ENCODE data around the gene P2RX7.
"Not testable (repeated sequence)": the region's sequence is repeated elsewhere in the genome, so short reads cannot be mapped to it uniquely, and the experiment has no call there.

The P2RX7 gene

DNA sequence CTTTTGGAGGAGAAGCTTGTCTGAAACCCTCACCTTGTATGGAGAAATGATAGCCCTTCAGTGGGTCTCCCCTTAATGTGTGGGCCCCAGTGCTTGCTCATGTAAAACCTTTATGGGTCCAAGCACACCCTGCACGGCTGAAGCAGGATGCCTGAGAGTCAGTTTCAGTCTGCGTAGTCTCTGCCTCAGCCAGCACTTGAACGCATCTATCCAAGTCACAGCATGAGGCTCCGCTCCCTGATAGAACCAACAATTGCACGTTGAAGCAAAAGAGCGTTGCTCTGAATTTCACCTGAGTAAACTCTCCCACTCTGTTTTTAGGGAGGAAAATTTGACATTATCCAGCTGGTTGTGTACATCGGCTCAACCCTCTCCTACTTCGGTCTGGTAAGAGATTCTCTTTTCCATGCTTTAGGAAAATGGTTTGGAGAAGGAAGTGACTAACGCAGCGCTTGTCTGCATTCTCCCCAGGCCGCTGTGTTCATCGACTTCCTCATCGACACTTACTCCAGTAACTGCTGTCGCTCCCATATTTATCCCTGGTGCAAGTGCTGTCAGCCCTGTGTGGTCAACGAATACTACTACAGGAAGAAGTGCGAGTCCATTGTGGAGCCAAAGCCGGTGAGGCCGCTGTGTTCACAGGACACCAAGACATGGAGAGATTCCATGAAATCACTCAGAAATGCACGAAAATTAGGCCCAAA lies 44.3 kb downstream of the P2RX7 start:
- DNase-seq: no peak

- no peak for DNase-seq
Observed at GRCh38 chr12:121181181-121181580, 48.5 kb downstream of the P2RX7 start.

DNA sequence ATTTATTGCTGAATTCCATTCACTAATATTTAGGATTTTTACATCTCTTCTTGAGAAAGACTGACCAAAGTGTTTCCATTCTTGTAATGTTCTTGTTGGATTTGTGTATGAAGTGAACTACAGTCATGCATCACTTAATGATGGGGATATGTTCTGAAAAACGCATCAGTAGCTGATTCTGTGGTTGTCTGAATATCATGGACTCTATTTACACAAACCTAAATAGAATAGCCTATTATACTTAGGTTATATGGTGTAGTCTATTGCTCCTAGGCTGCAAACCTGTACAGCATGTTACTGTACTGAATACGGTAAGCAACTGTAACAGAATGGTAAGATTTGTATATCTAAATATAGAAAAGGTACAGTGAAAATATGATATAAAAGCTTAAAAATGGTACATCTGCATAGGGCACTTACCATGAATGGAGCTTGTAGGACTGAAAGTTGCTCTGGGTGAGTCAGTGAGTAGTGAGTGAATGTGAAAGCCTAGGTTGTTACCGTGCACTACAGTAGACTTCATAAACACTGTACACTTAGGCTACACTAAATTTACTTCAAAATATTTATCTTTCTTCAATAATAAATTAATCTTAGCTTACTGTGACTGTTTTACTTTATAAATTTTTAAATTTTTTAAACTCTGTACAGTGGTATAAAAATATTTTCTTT lies 49.7 kb downstream of the P2RX7 start:
- no peak for DNase-seq

DNA sequence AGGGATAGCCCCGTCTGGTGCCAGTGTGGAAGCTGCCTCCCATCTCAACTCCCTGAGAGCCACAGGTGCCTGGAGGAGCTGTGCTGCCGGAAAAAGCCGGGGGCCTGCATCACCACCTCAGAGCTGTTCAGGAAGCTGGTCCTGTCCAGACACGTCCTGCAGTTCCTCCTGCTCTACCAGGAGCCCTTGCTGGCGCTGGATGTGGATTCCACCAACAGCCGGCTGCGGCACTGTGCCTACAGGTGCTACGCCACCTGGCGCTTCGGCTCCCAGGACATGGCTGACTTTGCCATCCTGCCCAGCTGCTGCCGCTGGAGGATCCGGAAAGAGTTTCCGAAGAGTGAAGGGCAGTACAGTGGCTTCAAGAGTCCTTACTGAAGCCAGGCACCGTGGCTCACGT lies 51.7 kb downstream of the P2RX7 start:
- peak; percentile 56 for DNase-seq

DNA sequence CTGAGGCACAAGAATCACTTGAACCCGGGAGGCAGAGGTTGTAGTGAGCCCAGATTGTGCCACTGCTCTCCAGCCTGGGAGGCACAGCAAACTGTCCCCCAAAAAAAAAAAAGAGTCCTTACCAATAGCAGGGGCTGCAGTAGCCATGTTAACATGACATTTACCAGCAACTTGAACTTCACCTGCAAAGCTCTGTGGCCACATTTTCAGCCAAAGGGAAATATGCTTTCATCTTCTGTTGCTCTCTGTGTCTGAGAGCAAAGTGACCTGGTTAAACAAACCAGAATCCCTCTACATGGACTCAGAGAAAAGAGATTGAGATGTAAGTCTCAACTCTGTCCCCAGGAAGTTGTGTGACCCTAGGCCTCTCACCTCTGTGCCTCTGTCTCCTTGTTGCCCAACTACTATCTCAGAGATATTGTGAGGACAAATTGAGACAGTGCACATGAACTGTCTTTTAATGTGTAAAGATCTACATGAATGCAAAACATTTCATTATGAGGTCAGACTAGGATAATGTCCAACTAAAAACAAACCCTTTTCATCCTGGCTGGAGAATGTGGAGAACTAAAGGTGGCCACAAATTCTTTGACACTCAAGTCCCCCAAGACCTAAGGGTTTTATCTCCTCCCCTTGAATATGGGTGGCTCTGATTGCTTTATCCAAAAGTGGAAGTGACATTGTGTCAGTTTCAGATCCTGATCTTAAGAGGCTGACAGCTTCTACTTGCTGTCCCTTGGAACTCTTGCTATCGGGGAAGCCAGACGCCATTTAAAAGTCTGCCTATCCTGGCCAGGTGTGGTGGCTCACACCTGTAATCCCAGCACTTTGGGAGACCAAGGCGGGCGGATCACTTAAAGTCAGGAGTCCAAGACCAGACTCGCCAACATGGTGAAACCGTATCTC lies 52.6 kb downstream of the P2RX7 start:
- DNase-seq: no peak

GRCh38 chr12:121186826-121187225 lies 54.1 kb downstream of the P2RX7 start:
- no peak for DNase-seq

- DNase-seq: no peak
Observed at GRCh38 chr12:121187501-121187900, 54.8 kb downstream of the P2RX7 start.

- DNase-seq: no peak
Observed at GRCh38 chr12:121188227-121188626, 55.6 kb downstream of the P2RX7 start.

DNA sequence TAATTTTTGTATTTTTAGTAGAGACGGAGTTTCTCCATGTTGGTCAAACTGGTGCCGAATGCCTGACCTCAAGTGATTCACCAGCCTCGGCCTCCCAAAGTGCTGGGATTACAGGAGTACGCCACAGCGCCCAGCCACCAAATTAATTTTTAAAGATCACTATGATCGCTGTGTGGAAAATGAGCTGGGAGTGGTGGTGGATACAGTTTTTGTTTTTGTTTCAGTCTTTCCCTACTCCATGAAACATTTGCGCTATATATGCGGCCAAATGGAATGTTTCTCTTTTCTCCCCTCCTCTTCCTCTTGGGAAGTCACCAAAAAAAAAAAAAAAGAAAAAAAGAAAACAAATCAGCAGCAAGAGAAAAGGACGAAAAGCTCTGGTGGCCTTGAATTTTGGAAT lies 56.5 kb downstream of the P2RX7 start:
- no peak for DNase-seq

DNA sequence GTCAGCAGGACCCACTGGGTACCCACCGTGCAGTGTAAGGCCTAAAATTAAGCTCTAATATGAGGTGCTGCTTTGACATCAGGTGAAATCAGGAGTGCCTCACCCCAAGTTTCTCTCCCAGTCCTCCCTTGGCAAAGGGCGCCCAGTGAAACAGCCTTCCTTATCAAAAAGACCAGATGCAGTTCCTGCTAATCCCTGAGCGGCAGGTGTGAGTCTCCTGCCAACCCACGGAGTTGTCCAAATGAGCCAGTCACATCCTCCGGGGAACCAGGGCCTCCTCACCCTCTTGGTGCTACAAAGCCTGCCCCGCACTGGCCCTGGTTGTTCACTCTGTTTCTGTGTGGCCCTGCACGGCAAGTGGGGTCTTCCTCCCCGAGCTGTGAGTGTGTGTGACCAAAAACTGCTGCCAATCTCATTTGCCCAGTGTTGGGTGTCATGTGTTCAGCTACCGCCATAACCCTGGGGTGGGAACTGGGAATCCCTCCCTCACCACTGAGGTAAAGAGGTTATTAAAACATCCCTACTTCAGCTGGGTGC lies 57.0 kb downstream of the P2RX7 start:
- no peak for DNase-seq

DNA sequence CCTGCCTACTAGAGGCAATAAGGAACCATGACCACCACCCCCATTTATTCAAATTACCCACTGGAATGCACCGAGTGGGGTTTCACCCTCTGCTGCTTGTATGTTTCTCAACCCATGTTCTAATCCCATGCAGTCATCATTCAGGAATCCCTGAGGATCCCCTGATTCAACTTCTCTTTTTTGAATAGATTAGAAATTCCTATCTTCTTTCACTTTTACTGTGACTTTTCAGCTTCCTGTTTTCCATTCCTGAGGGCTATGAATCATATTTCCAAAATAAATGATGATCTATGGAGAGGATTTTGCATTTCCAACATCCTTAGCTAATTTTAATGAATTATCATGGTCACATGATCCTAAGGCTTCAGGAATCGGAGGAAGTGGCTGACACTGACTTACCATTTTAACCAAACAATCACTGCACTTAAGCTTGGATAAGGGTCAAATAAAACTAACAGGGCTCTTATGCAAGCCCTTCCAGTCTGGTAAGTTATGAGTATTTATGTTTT lies 57.9 kb downstream of the P2RX7 start:
- DNase-seq: no peak

- DNase-seq: no peak
Observed at GRCh38 chr12:121191151-121191550, 58.5 kb downstream of the P2RX7 start.

GRCh38 chr12:121196902-121197301 lies 64.2 kb downstream of the P2RX7 start:
- DNase-seq: no peak

DNA sequence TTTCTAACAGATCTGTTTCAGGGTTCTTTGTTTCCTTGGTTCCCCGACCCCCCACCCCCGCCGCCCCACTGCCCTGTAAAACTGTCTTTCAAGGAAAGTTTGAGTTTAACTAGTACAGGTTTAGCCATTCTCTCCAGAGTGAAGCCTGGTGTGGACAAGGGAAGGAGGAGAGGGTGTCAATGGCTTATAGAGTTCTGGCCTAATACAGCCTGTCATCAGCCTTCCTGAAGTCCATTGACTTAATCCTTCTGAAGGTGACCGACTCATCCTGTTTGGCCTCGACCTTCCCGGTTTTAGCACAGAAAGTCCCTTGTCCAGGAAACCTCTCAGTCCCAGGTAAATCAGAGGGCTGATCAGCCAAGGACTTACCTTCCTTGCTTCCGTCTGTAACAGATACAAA lies 66.3 kb downstream of the P2RX7 start:
- no peak for DNase-seq

DNA sequence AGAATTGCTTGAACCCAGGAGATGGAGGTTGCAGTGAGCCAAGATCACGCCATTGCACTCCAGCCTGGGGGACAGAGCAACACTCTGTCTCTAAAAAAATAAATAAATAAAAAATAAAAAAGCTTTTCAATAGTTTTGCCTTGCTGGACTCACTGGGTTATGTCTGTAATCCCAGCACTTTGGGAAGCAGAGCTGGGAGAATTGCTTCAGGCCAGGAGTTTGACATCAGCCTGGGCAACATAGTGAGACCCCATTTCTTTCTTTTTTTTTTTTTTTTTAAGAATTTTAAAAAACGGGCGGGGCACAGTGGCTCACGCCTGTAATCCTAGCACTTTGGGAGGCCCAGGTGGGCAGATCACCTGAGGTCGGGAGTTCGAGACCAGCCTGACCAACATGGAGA lies 68.5 kb downstream of the P2RX7 start:
- DNase-seq: not testable (repeated sequence)

GRCh38 chr12:121202407-121203355 lies 70.0 kb downstream of the P2RX7 start:
- DNase-seq: no peak

DNA sequence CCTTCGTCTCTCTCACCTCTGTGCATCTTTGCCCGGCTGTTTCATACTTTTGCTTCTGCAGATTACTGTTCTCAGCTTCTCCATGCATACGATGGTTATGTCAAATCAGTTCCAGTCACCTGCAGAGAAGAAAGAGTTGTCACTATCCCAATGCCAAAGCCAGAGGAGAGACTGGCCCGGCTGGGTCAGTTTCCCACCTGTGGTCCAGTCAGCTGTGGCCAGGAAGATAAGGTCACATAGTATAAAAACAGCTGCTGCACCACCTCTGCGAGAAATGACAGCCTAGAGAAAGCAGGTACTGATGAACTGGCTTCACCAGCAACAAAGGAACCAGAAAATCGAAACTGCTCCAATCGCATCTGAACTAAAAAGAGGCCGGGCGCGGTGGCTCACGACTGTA lies 70.8 kb downstream of the P2RX7 start:
- no peak for DNase-seq

DNA sequence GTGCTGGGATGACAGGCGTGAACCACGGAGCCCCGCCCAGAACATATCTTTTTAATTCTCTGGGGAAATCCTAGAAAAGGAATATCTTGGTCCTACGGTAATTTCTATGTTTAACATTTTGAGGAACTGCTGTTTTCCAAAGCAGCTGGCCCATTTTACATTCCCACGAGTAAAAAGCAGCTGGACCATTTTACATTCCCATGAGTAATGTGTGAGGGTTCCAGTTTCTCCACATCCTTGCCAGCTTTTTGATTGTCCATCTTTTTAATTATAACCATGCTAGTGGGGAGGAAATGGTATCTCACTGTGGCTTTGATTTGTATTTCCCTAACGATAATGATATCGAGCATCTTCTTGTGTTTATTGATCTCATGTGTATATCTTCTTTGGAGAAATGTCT lies 72.8 kb downstream of the P2RX7 start:
- no peak for DNase-seq

DNA sequence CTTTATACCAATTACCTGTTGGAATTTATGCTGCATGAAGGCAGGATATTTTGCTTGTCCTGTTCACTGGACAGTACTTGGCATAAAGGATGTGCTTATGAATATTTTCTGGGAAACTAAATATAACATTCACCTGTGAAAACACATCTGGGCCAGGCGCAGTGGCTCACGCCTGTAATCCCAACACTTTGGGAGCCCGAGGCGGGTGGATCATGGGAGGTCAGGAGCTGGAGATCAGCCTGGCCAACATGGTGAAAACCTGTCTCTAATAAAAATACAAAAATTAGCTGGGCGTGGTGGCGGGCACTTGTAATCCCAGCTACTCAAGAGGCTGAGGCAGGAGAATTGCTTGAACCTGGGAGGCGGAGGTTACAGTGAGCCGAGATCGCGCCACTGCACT lies 75.9 kb downstream of the P2RX7 start:
- DNase-seq: not testable (repeated sequence)

DNA sequence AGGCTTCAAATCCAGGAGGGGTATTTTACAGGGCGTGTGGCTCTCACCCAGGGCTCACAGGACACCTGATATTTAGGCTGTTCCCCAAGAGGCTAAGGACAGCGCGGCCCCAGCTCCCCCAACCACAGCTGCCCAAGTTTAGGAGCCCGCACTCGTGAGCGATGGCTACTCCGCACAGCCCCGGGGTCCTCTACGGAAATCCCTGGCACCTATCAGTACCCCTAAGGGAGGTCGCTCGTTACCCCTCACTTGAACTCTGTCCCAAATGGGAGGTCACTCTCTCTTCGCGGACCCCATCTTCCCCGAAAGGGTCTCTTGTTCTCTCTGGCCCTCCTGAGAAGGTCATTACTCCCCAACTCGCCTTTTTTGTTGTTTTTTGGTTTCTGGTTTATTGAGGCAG lies 76.5 kb downstream of the P2RX7 start:
- DNase-seq: no peak

- DNase-seq: peak; percentile 61
Observed at GRCh38 chr12:121209624-121210572, 77.2 kb downstream of the P2RX7 start, which contains the start of gene P2RX4. P2RX4 (plus strand) TSS chr12:121210129; CDS start chr12:121210165, 36 bp downstream.
